Hindlimb muscle (tissue), 1 donor: ENCODE measurements around the gene CREB1. TPM values are rescaled to one million over a fixed set of nuclear protein-coding genes. Genes with fewer than 3 reads are reported as not detected.
A peak's percentile ranks its signal among the peaks of the same experiment; 100 is the strongest.
"Not testable (repeated sequence)": the region's sequence is repeated elsewhere in the genome, so short reads cannot be mapped to it uniquely, and the experiment has no call there.

ENCODE experiments used
- DNase-seq: peaks from one replicate; pipeline ENCODE4 v3.0.0-alpha.2; 2013
- polyA plus RNA-seq: library from polyadenylated mRNA; unstranded; fragments of 120-200 nt; gene quantifications from one replicate; pipeline ENCODE4 v1.2.1, GENCODE V29; 2013; ENCODE audit not compliant: insufficient read length

Gene CREB1
- polyA plus RNA-seq: 35.3 TPM

DNA sequence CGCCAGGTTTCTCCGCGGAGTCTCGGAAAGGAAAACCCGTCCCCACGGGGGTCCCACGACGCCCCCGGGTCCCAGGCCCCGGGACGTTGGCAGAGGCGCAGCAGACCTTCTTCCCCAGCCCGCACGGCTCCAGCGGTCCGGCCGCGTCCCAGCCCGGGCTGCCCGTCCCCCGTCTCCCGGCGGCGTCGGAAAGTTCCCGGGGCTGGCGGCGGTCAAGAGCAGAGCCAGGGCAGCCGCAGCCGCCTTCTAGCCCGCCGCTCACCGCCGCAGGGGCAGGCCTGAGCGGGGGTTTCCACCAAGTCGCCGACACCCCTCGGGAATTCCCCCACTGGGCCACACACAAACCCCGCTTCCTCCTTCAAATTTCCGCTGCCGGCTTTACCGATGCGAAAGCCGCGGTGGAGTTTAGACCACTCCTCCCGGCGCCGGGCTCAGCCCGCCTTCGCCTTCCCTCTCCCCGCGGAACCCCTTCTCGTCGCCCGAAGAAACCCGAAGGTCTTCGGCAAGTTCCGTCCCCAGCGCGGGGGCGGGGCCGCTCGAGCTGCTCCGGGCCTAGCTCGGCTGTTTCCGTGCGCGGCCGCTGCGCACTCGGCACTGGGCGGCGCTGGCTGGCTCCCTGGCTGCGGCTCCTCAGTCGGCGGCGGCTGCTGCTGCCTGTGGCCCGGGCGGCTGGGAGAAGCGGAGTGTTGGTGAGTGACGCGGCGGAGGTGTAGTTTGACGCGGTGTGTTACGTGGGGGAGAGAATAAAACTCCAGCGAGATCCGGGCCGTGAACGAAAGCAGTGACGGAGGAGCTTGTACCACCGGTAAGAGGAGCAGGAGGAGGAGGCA lies at the start of gene CREB1:
Gene CREB1 (plus strand): TSS at position 633 of the 830 bp plus-strand sequence. CDS start 25,674 bp downstream, outside the sequence.
- peak; percentile 100 for DNase-seq

DNA sequence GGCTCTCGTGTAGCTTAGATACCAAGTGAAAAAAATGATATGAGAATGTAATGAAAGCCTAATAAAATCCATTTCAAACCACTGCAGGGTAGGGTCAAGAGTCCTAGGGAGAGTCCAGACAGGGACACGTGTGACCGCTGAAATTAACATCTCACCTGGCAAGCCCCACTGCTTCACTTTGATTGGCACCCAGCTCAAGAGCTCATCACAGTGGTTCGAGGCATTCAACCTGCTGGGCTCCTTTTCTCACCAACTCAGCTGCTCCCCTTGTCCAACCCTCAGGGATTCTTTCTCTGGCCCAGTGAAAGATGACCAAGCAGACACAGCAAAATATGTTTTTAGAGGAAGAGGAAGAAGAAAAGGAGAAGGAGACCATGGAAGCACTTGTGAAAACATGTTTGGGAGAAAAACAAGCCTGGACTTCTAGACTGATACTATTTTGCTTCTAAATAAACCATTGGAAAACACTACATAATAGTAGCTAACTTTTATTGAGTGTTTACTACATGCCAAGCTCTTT lies 49.2 kb upstream of the CREB1 start:
- DNase-seq: no peak

DNA sequence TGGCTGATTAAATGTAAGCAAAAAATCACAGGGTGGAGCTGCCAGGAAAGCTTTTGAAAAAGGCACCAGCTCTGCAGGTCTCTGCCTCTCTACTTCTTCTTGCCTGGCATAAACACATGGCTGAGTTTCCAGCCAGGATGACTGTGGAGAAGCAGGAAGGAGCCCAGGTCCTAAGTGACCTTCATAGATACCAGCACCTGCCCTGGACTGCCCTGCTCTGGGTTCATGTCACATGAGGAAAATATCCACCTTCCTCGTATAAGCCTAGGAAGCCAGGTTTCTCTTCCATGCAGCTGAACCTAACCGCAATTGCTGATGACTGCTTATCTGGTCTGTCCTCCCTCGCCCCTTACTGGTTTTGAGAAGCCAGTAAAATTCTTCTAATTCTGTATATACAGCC lies 47.8 kb upstream of the CREB1 start:
- no peak for DNase-seq

DNA sequence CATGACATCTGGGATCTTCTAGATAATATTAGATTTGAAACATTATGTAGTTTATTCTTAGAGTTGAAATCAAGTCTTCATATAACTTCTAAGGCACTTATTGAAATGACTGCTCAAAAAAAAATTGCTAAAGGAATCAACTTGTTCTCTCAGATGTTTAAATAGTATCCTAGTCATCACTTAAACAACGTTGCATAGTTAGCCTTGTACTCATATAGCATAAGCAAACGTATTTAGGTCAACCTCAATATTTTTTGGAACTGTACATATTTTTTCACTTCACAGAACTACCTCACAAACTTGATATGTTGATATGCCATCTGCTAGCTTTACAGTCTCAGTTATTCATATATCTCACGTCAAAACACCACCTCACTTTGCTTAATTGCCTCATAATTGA lies 47.1 kb upstream of the CREB1 start:
- DNase-seq: no peak

DNA sequence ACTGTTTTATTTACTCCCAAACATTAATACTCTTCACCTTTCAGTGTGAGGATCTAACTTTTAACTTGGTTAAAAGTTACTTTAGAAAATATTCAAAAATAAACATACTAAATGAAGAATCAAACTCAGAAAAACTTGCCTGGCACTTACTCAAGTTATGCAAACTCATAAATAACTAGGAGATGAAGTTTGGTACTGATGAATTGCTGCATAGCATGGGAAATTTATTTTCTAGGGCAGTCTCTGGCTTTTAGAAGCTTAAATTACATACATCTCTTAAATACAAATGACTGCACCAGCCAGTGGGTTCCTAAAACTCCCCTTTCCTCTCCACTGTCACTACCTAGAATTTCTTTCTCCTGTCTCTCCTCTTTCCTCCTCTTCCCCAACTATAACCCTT lies 46.7 kb upstream of the CREB1 start:
- no peak for DNase-seq

DNA sequence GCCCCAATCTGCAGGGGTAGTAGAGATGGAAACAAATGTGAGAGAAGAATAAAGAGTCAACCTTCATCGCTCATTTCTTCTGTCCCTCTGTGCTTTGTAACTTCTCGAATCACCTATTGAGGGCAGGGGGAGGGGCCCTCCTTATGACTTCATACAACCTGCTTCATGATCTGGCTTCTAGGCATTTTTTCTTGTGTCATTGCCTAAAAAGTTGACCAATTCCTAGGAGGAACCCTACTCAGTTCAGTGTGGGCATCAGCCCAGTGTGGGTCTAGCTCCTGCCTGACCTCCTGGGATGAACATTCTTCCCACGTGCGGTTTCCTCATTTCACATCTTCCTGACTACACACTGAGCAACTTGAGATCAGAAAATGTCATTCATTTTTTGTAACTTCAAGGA lies 46.3 kb upstream of the CREB1 start:
- DNase-seq: no peak

DNA sequence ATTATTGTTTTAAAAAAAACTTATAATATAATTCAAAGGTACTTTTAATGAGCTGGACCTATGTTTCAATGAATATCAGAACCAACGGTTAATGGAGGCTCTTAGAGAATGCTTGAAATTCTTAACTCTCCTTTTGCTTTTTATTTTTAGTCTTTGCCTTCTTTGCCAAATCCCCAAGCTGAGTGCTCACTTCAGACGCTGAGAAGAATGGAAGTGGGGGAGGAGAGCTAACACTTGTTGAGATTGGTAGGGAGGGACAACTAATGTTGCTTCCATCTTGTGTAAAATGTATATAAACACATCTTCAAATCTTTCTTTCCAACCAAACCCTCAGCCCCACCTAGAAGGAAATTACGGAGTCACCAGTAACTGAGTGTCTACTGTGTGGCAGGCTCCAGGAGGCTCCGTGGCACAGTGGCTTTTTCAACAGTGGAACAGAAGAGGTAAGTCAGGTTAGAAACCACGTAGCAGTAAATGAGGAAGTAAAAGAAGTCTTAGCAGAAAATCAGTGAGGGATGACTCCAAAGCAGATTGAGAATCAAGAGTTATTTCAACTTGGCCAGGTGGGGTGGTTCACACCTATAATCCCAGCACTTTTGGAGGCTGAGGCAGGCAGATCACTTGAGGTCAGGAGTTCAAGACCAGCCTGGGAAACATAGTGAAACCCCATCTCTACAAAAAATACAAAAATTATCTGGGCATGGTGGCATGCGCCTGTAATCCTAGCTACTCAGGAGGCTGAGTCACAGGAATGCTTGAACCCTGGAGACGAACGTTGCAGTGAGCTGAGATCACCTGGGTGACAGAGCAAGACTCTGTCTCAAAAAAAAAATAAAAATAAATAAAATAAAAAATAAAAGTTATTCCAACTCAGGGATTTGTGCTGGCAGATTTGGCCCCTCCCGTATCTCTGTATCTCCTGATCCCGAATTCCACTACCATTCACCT lies 45.0 kb upstream of the CREB1 start:
- DNase-seq: no peak

DNA sequence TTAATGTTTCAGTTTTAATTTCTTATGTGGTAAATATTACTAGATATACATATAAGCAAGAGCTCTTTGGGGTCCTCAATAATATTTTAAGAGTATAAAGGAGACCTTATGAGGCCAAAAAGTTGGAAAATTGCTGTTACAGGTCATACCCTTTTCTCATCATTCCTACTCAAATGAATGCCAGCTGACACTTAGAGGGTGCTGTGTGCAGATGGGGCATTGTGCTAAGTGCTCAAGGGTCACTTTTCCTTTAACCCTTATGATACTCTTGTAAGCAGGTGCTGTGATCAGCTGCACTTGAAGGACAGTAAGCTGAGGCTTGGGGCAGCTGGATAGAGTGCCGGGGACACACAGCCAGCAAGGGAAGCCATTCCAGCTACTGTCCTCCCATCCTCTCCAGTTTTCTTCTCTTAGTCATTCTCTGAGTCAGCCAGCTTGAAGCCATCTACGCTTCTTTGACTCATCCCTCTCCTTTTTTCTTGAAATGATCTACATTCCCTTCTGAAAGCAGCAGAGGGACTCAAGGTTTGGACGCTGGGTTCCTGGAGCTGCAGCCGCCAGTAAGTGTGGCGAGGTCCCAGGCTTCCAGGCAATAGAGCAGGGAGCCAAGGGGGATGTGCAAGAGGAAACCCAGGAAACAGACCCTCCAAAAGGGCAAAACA lies 42.0 kb upstream of the CREB1 start:
- no peak for DNase-seq

DNA sequence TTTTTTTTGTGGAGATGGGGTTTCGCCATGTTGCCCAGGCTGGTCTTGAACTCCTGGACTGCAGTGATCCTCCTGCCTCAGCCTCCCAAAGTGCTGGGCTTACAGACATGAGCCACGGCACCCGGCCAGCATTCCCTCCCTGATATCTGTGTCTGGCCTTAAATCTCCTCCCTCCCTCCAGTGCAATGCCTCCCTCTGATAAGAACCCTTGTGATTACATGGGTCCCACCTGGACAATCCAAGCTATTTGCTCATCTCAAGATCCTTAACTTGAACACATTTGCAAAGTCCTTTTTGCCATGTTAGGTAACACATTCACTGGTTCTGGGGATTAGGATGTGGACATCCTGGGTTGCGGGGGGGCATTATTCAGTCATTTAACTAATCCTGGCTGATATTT lies 40.5 kb upstream of the CREB1 start:
- DNase-seq: no peak

DNA sequence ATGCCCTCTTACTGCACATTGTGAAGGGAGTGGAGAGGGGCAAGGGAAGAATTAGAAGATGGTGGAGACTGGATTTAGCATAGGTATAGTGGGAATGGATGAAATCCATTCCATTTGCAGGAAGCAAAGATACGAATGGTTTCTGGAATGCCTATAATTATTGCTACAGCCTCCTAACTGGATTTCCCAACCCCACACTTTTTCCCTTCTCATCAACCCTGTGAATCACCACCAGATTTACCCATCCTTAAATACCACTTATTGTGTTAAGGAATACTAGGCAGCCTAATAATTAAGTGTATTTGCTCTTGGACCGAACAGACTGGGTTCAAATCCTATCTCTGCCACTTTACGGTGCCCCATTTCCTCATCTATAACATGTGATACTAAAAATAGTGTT lies 39.3 kb upstream of the CREB1 start:
- no peak for DNase-seq

DNA sequence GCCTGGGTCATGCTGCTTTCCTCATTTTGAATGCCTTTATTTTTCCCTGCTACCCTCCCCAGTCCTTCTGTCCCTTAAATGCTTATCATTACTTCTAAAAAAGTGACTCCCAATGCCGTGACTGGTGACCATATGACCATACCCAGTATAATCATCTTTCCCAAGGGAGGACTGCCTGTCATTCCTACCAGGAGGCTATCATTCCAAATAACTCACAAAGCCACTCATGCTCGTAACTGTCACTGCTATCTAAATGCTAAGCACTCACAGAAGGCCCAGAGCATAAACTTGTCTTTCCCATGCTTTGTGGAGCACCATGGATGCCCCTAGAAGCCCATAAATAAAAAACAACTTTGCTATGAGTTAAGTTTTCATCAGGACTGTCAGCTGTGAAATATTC lies 38.7 kb upstream of the CREB1 start:
- no peak for DNase-seq

DNA sequence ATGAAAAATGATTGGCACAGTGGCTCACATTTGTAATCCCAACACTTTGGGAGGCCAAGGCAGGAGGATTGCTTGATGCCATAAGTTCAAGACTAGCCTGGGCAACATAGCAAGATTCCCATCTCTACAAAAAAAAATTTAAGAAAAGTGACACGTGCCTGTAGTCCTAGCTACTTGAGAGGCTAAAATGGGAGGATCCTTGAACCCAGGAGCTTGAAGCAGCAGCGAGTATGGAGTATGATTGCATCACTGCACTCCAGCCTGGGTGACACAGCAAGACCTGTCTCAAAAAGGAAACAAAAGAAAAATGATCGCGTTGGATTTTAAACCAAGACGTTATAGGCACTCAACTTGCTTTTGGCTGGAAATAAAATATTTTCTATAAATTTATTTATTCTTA lies 37.8 kb upstream of the CREB1 start:
- no peak for DNase-seq

DNA sequence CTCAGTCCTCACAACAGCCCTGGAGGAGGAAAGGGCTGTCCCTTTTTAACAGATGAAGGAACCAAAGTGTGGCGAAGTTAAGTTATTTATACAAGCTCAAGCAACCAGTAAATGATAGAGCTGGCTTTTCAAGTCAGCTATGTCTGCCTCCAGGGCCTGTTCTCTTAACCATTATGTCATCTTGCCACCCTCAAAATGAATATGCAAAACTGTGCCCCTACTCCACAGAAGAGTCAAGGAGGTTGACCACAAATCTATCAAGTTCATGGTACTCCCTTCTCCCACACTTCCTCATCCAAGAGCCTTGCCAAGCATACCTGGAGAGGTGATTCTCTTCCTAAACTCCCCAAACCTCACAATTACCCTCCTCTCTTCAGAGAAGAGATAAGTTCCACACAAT lies 37.3 kb upstream of the CREB1 start:
- DNase-seq: no peak

DNA sequence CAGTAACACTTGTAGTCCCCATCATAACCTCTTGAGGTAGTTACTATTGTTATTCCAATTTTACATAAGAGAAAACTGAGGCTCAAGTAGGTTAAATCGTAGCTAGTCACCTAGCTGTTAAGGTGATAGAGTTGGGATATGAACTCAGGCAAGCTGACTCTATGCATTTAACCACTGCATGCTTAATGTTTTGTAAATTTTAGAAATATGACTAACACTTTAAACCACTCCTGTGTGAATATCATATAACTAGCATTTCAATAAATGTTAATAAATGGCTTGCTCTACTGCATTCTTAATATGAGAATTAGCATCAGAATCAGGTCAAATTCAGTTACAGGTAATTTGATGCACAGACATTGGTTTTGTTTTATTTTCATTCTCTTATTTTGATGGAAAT lies 35.6 kb upstream of the CREB1 start:
- DNase-seq: no peak

DNA sequence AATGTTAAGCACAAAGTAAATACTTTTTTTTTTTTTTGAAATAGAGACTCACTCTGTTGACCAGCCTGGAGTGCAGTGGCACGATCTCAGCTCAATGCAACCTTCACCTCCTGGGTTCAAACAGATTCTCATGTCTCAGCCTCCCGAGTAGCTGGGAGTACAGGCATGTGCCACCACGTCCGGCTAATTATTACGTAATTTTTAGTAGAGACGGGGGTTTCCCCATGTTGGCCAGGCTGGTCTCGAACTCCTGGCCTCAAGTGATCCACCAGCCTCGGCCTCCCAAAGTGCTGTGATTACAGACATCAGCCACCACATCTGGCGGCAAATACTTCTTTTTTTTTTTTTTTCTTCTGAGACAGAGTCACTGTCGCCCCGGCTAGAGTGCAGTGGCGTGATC lies 32.8 kb upstream of the CREB1 start:
- not testable (repeated sequence) for DNase-seq

DNA sequence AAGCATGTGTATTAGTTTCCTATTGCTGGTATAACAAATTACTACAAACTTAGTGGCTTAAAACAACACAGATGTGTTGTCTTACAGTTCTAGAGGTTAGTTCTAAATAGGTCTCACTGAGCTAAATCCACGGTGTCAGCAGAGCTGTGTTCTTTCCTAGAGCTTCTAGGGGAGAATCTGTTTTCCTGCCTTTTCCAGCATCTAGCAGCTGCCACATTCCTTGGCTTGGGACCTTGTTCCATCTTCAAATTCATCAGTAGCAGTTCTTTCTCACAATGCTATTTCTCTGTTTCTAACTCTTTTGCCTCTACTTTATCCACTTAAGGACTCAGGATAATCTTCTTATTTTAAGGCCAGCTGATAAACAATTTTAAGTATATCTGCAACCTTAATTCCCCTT lies 32.2 kb upstream of the CREB1 start:
- DNase-seq: no peak

DNA sequence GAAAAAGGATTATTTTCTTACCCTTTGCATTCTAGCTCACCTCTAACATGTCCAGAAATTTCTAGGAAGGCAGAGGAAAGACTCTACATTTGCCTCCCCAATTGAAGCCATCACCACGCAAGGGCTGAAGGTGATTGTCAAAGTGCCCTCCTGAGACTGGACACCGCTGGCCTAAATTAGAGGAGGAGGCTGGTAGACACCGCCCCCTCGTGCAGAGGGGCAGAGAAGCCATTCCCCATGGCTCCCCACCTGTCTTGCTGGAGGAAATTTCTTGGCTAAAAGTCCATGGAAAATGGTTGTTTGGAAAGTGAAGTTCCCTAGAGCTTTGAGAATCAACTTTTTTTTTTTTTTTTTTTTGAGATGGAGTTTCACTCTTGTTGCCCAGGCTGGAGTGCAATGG lies 31.3 kb upstream of the CREB1 start:
- DNase-seq: no peak

DNA sequence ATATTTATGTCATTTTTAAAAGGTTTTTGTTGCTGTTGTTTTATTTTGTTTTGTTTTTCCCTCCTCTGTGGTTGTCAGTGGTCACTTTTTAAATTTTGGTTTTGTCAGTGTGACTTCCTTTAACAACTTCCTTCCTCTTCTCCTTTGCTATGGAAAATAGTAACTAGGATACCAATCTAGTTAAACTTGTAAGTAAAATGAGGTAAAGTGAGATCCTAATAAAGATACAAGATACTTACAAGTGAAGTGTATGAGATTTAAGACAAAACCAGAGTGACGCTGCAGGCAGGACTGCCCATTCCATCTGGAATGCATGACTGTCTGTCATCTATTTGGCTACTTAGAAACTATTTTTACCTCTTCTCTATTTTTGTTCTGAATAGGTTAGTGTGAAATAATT lies 30.6 kb upstream of the CREB1 start:
- no peak for DNase-seq

DNA sequence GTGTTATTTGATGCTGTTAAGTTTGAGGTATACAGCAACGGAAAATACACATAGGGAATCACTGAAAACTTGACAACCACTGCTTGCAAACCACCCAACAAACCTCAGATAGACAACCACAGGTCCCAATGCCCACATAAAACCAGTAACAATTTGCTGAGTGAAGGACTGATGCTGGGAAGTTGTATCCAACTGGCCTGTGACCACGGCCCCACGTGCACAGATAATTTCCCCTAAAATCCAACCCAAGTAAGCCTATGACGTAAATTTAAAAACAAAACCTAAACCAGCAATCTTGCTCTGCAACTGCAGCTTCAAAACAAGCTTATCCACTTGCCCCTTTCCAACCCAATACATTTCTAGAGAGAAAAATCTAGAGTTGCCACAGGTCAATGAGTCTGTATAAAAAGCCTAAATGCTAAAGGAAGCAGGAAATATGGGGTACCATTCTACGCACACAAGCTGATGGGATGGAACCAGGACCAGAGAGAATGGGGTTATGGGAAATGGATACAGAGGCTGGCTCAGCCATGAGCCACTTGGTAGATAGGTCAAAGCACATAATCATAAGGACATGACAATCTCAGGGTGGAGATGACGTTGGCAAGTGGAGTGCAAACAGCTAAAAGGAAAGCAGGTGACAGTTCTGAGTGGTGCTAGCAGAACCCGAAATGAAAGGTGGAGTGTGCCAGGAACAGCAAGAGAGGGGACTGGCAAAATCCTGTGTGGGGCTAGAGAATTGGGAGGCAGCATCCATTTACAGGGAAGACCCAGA lies 27.8 kb upstream of the CREB1 start:
- no peak for DNase-seq

DNA sequence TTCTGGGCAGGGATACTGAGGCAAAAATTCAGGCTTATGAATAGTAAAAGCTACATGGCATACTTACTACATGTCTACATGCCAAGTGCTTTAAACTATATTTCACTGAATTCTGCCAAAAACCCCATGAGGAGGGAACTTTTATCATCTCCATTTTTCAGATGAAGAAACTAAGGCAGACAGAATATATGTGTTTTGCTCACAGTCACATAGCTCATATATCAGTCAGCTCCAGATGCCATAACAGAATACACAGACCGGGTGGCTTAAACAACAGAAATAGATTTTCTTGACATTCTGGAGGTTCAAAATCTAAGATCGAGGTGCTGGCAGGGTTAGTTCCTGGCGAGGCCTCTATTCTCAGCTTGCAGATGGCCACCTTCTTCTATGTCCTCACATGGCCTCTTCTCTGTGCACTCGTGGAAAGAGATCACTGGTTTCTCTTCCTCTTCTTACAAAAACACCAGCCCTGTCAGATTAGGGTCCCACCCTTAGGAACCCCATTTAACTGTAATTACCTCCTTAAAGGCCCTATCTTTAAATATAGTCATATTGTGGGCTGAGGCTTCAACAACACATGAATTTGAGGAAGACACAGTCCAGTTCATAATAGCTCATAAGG lies 27.1 kb upstream of the CREB1 start:
- no peak for DNase-seq

DNA sequence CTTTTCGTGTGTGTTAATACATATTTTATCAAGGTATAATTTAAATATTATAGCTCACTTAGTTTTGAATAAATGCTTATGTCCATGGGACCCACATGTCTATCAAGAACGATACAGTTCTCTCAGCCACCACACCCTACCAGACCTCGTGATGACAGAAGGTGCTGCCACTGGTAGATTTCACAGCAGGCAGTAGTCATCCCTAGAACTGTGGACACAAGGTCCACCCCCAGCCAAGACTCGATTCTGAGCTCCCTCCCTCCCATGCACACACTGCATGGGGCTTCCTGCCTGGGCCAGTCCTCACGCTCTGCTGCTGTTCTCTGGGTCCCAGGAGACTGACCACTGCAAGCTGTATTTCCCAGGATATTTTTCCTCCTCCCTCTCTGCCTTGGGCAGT lies 26.5 kb upstream of the CREB1 start:
- no peak for DNase-seq
